GM10266 (cell line): ENCODE results near the gene HIBCH.
"Not testable (repeated sequence)": the region's sequence is repeated elsewhere in the genome, so short reads cannot be mapped to it uniquely, and the experiment has no call there.

Experiments used
- DNase-seq: peaks from one replicate; pipeline ENCODE4 v3.0.0; 2012; ENCODE audit errors: extremely low spot score
- TF ChIP-seq, protein P1 (sequence below): IDR thresholded peaks from 2 replicates; pipeline ENCODE4 v1.5.1; 2012; ENCODE audit warnings: mild to moderate bottlenecking, low read depth; ENCODE audit not compliant: control insufficient read depth, insufficient read depth; ENCODE audit errors: missing control alignments

Gene HIBCH

DNA sequence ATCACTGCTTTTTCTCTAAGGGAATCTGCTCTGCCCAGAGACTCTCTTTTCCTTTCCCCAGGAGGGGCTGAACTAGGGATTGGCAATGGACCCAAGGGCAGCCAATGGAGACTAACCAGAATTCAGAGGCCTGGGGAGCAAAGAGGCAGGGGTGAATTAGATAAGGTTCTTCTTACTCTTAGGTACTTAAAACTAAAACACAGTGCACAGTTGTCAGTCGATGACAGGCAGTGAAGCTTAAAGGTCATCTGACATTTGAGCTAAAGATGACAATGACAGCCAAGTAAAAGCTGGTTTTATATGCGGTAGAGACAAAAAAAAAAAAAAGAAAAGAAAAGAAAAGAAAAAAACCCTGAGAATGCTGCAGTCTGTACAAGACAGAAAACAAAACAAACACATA lies 57.8 kb downstream of the HIBCH start:
- no peak for DNase-seq
- TF ChIP-seq, protein P1, sequence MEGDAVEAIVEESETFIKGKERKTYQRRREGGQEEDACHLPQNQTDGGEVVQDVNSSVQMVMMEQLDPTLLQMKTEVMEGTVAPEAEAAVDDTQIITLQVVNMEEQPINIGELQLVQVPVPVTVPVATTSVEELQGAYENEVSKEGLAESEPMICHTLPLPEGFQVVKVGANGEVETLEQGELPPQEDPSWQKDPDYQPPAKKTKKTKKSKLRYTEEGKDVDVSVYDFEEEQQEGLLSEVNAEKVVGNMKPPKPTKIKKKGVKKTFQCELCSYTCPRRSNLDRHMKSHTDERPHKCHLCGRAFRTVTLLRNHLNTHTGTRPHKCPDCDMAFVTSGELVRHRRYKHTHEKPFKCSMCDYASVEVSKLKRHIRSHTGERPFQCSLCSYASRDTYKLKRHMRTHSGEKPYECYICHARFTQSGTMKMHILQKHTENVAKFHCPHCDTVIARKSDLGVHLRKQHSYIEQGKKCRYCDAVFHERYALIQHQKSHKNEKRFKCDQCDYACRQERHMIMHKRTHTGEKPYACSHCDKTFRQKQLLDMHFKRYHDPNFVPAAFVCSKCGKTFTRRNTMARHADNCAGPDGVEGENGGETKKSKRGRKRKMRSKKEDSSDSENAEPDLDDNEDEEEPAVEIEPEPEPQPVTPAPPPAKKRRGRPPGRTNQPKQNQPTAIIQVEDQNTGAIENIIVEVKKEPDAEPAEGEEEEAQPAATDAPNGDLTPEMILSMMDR, result no peak

DNA sequence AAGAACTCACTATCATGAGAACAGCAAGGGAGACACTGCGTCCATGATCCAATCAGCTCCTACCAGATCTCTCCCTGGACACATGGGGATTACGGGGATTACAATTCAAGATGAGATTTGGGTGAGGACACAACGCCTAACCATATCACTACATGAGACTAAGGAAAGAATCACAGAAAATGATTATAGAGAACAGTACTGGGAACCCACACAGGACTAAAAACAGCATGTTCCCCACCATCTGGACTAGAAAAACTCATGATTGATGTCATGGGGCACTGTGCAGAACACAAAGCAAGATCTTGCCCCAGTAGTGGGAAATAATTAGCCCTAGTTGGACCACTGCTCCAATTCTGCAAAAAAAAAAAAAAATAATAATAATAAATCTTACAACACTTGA lies 63.5 kb downstream of the HIBCH start:
- no peak for DNase-seq
- TF ChIP-seq, protein P1, result no peak

DNA sequence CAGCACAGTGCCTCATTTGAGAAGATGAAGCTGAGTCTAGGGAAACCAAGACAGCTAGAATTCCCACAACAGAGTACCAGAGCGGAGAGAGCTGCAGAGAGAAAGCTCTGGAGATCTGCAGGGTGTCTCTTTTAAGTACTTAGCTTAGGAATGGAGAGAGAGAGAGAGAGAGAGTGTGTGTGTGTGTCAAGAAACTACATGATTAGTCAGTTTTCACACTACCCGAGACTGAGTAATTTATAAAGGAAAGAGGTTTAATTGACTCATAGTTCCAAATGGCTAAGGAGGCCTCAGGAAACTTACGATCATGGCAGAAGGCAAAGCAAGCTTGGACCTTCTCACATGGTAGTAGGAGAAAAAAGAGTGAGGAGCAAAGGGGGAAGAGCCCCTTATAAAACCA lies 64.0 kb downstream of the HIBCH start:
- TF ChIP-seq, protein P1, result no peak
- DNase-seq, result no peak

GRCh38 chr2:190254063-190254850 lies 65.4 kb downstream of the HIBCH start:
- DNase-seq, result no peak
- TF ChIP-seq, protein P1, result no peak

DNA sequence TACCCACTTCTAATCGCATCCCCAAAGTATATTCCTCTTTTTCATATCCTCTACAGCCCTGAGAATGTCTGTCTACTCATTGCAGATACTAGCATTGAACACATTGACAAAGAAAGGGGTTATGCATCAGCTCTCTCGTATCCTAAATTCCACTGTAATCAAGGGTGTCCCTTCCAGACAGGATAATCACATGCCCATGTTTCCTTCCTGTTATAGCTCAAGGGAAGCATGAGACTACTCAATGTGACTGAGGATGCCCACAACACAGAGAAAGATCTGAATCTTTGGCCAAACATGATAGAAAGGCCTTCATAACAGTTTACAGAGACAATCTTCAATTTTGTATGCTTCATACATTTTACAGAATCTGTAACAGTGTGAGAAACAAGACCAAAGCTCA lies 69.2 kb downstream of the HIBCH start:
- TF ChIP-seq, protein P1, result no peak
- DNase-seq, result no peak

DNA sequence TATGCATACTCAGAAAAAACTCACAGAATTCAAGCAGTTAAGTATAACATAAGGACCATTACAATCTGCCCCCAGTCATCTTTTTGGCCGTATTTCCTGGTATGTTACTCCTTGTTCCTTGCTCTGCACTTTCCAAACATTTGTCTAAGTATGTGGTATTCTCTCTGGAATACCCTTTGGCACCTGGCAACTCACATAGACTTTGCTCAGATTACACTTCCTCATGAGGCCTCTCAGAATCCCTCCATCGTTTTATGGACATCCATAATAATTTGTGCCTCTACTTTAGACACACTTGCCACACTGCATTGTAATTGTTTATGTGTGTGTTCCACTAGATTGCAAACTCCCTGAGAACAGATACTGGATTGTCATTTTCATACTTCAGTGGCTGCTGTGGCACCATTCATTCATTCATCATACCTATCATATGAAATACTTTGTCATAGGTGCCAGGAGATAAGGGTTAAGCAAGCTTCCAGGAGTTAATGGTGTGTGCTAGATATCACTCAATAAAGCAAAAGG lies 84.0 kb downstream of the HIBCH start:
- no peak for DNase-seq
- TF ChIP-seq, protein P1, result no peak

DNA sequence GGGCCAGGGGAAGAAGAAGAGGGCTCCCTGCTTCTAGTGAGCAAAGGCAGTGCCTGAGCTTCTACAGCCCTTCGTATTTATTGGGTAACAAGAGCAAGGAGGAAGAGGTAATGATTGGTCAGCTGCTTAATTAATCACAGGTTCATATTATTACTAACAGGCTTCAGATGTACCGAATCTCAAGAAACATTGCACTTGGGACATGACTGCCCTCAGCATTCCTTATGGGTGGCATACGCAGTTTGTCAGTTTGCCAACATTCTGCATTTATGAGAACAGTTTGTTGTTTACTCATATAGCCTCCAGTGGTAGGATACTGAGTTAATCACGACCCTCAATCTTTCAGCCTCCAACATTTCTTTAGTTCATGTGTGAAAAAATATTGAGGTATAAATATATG lies 84.5 kb downstream of the HIBCH start:
- no peak for DNase-seq
- TF ChIP-seq, protein P1, result no peak

DNA sequence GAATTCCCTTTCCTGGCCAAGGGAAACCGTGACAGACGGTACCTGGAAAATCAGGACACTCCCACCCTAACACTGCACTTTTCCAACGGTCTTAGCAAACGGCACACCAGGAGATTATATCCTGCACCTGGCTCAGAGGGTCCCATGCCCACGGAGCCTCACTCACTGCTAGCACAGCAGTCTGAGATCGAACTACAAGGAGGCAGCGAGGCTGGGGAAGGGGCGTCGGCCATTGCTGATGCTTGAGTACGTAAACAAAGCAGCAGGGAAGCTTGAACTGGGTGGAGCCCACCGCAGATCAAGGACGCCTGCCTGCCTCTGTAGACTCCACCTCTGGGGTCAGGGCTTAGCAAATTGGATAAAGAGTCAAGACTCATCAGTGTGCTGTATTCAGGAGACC lies 95.6 kb downstream of the HIBCH start:
- not testable (repeated sequence) for DNase-seq

- DNase-seq, result not testable (repeated sequence)
These were observed 96.9 kb downstream of the HIBCH start for GRCh38 chr2:190222745-190223144.
